Measurements from ENCODE around the gene EXTL2. TPM values are rescaled to one million over a fixed set of nuclear protein-coding genes. Genes with fewer than 3 reads are reported as not detected.

Gene EXTL2
- total and polyA plus RNA-seq, 10 of the 15 experiments (the other 5 are each of a cell fraction or from before 2014, with no cell fraction given): 10.2 to 51.1 (median 16.2) TPM

DNA sequence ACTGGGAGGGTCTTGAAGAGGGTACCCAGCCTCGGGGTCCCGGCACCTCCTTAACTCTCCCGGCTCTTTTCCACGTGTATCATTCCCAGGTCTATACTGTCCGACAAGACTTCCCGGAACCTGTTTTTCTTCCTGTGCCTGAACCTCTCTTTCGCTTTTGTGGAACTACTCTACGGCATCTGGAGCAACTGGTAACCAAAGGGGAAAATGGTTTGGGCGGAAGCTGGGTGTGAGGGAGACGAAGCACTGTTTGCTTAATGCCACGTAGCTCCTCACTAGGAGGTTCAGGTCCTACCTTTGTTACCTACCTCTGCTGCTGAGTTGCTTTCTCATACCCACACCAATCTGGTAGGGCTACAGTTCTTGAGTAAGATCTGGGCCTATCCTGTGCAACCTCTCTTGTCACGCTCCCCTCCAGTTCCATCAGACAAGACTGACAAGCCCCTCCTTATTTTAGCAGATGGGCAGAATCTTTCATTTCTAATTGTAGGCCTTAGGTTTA, 1.9 kb upstream of the EXTL2 start (continued):
- TF ChIP-seq SUZ12 (IDR thresholded peaks at IDR 0.05; ENCODE audit: unreplicated experiment) (no peak), POU2F2 (IDR thresholded peaks at IDR 0.05; ENCODE audit: borderline replicate concordance, low read depth, low read length) (no peak; the same call in 2 of the 3 replicates), TARDBP (IDR thresholded peaks at IDR 0.05; ENCODE audit: borderline replicate concordance) (no peak), SRF (IDR thresholded peaks at IDR 0.05; ENCODE audit: low read depth in 2 of 2, low read length in 2 of 2) (no peak), EZH2 (IDR thresholded peaks at IDR 0.05; ENCODE audit: borderline replicate concordance, control insufficient read depth, low read depth, low read length) (no peak), USF2 (IDR thresholded peaks at IDR 0.05; ENCODE audit: borderline replicate concordance, low read depth, low read length) (no peak), BCL11A (IDR thresholded peaks at IDR 0.05; ENCODE audit: low read depth, low read length) (no peak), BCL3 (IDR thresholded peaks at IDR 0.05; ENCODE audit: borderline replicate concordance, insufficient read depth, low read depth, low read length, poor library complexity, severe bottlenecking) (no peak), CHD2 (IDR thresholded peaks at IDR 0.05; ENCODE audit: borderline replicate concordance, low read depth, low read length) (no peak), FOXM1 (IDR thresholded peaks at IDR 0.05; ENCODE audit: low read depth, low read length) (no peak), RAD51 (IDR thresholded peaks at IDR 0.05) (0 out of 2 replicates have a peak, but pooled peaks have one; percentile 11), EED (IDR thresholded peaks at IDR 0.05; ENCODE audit: low read depth) (no peak), POLR2AphosphoS5 (IDR thresholded peaks at IDR 0.05; ENCODE audit: low read length) (peak; percentile 95), PAX8 (IDR thresholded peaks at IDR 0.05) (no peak), ZNF384 (IDR thresholded peaks at IDR 0.05; ENCODE audit: borderline replicate concordance, low read depth, low read length) (no peak), REST (IDR thresholded peaks at IDR 0.05; ENCODE audit: low read depth, low read length) (no peak), ELK1 (IDR thresholded peaks at IDR 0.05; ENCODE audit: low read depth, low read length) (no peak), IKZF2 (IDR thresholded peaks at IDR 0.05) (no peak)
- TF ChIP-seq, protein P1, sequence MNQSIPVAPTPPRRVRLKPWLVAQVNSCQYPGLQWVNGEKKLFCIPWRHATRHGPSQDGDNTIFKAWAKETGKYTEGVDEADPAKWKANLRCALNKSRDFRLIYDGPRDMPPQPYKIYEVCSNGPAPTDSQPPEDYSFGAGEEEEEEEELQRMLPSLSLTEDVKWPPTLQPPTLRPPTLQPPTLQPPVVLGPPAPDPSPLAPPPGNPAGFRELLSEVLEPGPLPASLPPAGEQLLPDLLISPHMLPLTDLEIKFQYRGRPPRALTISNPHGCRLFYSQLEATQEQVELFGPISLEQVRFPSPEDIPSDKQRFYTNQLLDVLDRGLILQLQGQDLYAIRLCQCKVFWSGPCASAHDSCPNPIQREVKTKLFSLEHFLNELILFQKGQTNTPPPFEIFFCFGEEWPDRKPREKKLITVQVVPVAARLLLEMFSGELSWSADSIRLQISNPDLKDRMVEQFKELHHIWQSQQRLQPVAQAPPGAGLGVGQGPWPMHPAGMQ (IDR thresholded peaks at IDR 0.05; ENCODE audit: borderline replicate concordance): no peak
- TF ChIP-seq, protein P2, sequence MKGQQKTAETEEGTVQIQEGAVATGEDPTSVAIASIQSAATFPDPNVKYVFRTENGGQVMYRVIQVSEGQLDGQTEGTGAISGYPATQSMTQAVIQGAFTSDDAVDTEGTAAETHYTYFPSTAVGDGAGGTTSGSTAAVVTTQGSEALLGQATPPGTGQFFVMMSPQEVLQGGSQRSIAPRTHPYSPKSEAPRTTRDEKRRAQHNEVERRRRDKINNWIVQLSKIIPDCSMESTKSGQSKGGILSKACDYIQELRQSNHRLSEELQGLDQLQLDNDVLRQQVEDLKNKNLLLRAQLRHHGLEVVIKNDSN (IDR thresholded peaks at IDR 0.05; ENCODE audit: borderline replicate concordance, extremely low read length, insufficient read depth, low read depth, low read length): no peak
- TF ChIP-seq, protein P3, sequence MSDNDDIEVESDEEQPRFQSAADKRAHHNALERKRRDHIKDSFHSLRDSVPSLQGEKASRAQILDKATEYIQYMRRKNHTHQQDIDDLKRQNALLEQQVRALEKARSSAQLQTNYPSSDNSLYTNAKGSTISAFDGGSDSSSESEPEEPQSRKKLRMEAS (IDR thresholded peaks at IDR 0.05; ENCODE audit: low read depth, low read length): no peak
